IMR-90 (cell line): ENCODE results near the gene ETV4. TPM values are rescaled to one million over a fixed set of nuclear protein-coding genes. Genes with fewer than 3 reads are reported as not detected.

Experiments
- ATAC-seq: fragments of 200-7000 bp; cut with Tn5 transposase; 2 replicates; pipeline ENCODE4 v1.9.1; 2020; ENCODE audit warnings: low read depth, mild to moderate bottlenecking, moderate library complexity
- BruUV-seq: library from RNA; stranded (reverse); fragments of 400-500 nt; replicated peaks from 2 replicates; lab custom pipeline; 2021; lab: Mats Ljungman, UMichigan
- CTCF ChIA-PET: fragments of 300-600 bp; formaldehyde crosslinking; extraction: SDS; loops from one replicate; lab custom pipeline; 2021; ENCODE audit warnings: antibody characterized with exemption; lab: Yijun Ruan, JAX
- POLR2A ChIA-PET: fragments of 300-600 bp; sonication (Branson Sonifier 250); formaldehyde crosslinking; loops from one replicate; lab custom pipeline; 2022; ENCODE audit warnings: antibody characterized with exemption; ENCODE audit not compliant: unreplicated experiment; lab: Charles Lee
- DNase-seq: peaks from one replicate; pipeline ENCODE4 v3.0.0; 2013
- H2AFZ ChIP-seq: replicated peaks from 2 replicates; pipeline ENCODE3; 2013; ENCODE audit warnings: low read length, mild to moderate bottlenecking; ENCODE audit not compliant: poor library complexity
- H2AK5ac ChIP-seq: 2 replicates; pipeline ENCODE4 v1.6.1; 2013; ENCODE audit warnings: low read depth, low read length, inconsistent platforms
- H2AK9ac ChIP-seq: replicated peaks from 2 replicates; pipeline ENCODE3; 2013; ENCODE audit warnings: mild to moderate bottlenecking, low read depth, low read length, moderate library complexity; ENCODE audit not compliant: poor library complexity
- H2BK120ac ChIP-seq: 2 replicates; pipeline ENCODE4 v1.6.1; 2013; ENCODE audit warnings: low read depth, low read length, inconsistent platforms
- H2BK15ac ChIP-seq: 3 replicates; pipeline ENCODE4 v1.6.1; 2013; ENCODE audit warnings: low read depth, low read length, inconsistent platforms
- H2BK20ac ChIP-seq: 2 replicates; pipeline ENCODE4 v1.6.1; 2013; ENCODE audit warnings: low read depth, mild to moderate bottlenecking, inconsistent platforms, low read length, moderate library complexity
- H2BK5ac ChIP-seq: 2 replicates; pipeline ENCODE4 v1.6.1; 2013; ENCODE audit warnings: mild to moderate bottlenecking, low read depth, low read length, inconsistent platforms; ENCODE audit not compliant: poor library complexity, severe bottlenecking
- H3K14ac ChIP-seq: replicated peaks from 2 replicates; pipeline ENCODE4 v1.6.1; 2013; ENCODE audit warnings: low read depth, low read length, inconsistent platforms
- H3K18ac ChIP-seq: 2 replicates; pipeline ENCODE4 v1.6.1; 2013; ENCODE audit warnings: low read depth, low read length, control low read depth
- H3K23ac ChIP-seq: 2 replicates; pipeline ENCODE4 v1.6.1; 2013; ENCODE audit warnings: low read depth, low read length, inconsistent platforms
- H3K27ac ChIP-seq: 2 replicates; pipeline ENCODE4 v1.5.1; 2013; ENCODE audit warnings: mild to moderate bottlenecking, control low read depth, low read length; ENCODE audit not compliant: insufficient read depth
- H3K27me3 ChIP-seq: 2 replicates; pipeline ENCODE4 v1.6.1; 2013; ENCODE audit warnings: low read length; ENCODE audit not compliant: control insufficient read depth, insufficient read depth
- H3K36me3 ChIP-seq: 2 replicates; pipeline ENCODE4 v1.6.1; 2013; ENCODE audit warnings: low read length, mixed read lengths; ENCODE audit not compliant: control insufficient read depth, insufficient read depth
- H3K4ac ChIP-seq: 2 replicates; pipeline ENCODE4 v1.6.1; 2013; ENCODE audit warnings: low read depth, low read length, inconsistent platforms
- H3K4me1 ChIP-seq: 2 replicates; pipeline ENCODE4 v1.6.1; 2013; ENCODE audit warnings: low read length, mixed read lengths; ENCODE audit not compliant: control insufficient read depth, insufficient read depth
- H3K4me2 ChIP-seq: 2 replicates; pipeline ENCODE4 v1.6.1; 2013; ENCODE audit warnings: low read depth, mild to moderate bottlenecking, control low read depth, low read length, moderate library complexity
- H3K4me3 ChIP-seq: 2 replicates; pipeline ENCODE4 v1.5.1; 2013; ENCODE audit warnings: low read depth, mild to moderate bottlenecking, control low read depth, low read length, moderate library complexity; ENCODE audit not compliant: insufficient read depth
- H3K56ac ChIP-seq: 2 replicates; pipeline ENCODE4 v1.6.1; 2013; ENCODE audit warnings: low read length, inconsistent platforms; ENCODE audit not compliant: insufficient read depth; ENCODE audit errors: extremely low read depth
- H3K79me1 ChIP-seq, 2 experiments: 2 replicates each; pipeline ENCODE4 v1.6.1; 2013; ENCODE audit warnings: low read length in 2 of 2, inconsistent platforms in 1 of 2, low read depth in 1 of 2
- H3K9ac ChIP-seq: 2 replicates; pipeline ENCODE4 v1.6.1; 2013; ENCODE audit warnings: low read depth, low read length, control low read depth
- H3K9me1 ChIP-seq: 2 replicates; pipeline ENCODE4 v1.6.1; 2013; ENCODE audit warnings: low read length, inconsistent platforms; ENCODE audit not compliant: insufficient read depth
- H3K9me3 ChIP-seq: 2 replicates; pipeline ENCODE4 v1.6.1; 2013; ENCODE audit warnings: low read length; ENCODE audit not compliant: control insufficient read depth, insufficient read depth
- H4K20me1 ChIP-seq: 2 replicates; pipeline ENCODE4 v1.6.1; 2013; ENCODE audit warnings: low read length, inconsistent platforms; ENCODE audit not compliant: insufficient read depth
- H4K5ac ChIP-seq: 2 replicates; pipeline ENCODE4 v1.6.1; 2013; ENCODE audit warnings: mild to moderate bottlenecking, low read depth, low read length, control low read depth
- H4K8ac ChIP-seq, 2 experiments: 2 replicates each; pipeline ENCODE4 v1.6.1; 2013; ENCODE audit warnings: low read depth in 2 of 2, low read length in 2 of 2, control low read depth in 1 of 2, inconsistent platforms in 1 of 2
- H4K91ac ChIP-seq: 2 replicates; pipeline ENCODE4 v1.6.1; 2013; ENCODE audit warnings: low read depth, low read length, inconsistent platforms; ENCODE audit not compliant: insufficient read depth
- CTCF ChIP-seq: conservative IDR thresholded peaks from 2 replicates; pipeline ENCODE4 v1.5.1; 2012; ENCODE audit warnings: mild to moderate bottlenecking, low read depth, low read length, improper control_type of control experiment
- SMC3 ChIP-seq: fragments of 150-350 bp; IDR thresholded peaks from 2 replicates; pipeline ENCODE4 v1.6.1; 2016; ENCODE audit warnings: low read depth, mild to moderate bottlenecking, antibody characterized with exemption, low read length, moderate library complexity
- WGBS, 2 experiments: methylation state at CpG; one replicate each; pipeline versions ENCODE4 v1.1.5 to v1.1.7; 2013; ENCODE audit warnings: missing lambda C conversion rate in 2 of 2; ENCODE audit not compliant: insufficient read length in 1 of 2; ENCODE audit errors: extremely low coverage in 2 of 2; 5-methylcytosine and 5-hydroxymethylcytosine counted together
- dilution Hi-C: fragments of 300-500 bp; cut with HindIII; formaldehyde crosslinking; loops from one replicate; pipeline ENCODE4 v1.14.3; 2018; ENCODE audit warnings: low sequenced_read_pairs; ENCODE audit not compliant: unreplicated experiment
- in situ Hi-C: fragments of 300-500 bp; cut with MboI; formaldehyde crosslinking; loops from 3 replicates; pipeline ENCODE4 v1.14.3; 2019; ENCODE audit warnings: low sequenced_read_pairs, inconsistent platforms, mixed read lengths
- intact Hi-C: fragments of 100-400 bp; cut with micrococcal nuclease; formaldehyde crosslinking; loops from 2 replicates; pipeline ENCODE4 v1.10.0; 2022
- polyA plus RNA-seq, 3 experiments: library from polyadenylated mRNA; depleted of rRNA; stranded (reverse); fragments of >200 nt; gene quantifications; 2 replicates each; pipeline ENCODE4 v1.2.3, GENCODE V29; 2012; ENCODE audit warnings: low replicate concordance in 1 of 3
- total RNA-seq: library from RNA; depleted of rRNA; stranded (reverse); fragments of >200 nt; gene quantifications from 2 replicates; pipeline ENCODE4 v1.2.3, GENCODE V29; 2012

The ETV4 gene
- total and polyA plus RNA-seq, 2 of the 4 experiments (the other 2 are of a cell fraction) = 4.3 to 13.2 TPM

GRCh38 chr17:43531955-43532354, 14.2 kb downstream of the ETV4 start:
- ChIA-PET POLR2A (no interaction called here), CTCF (no interaction called here)
- Histone ChIP-seq H3K9me1 (peaks cover 27% of the 10 kb centered on the region), H3K27me3 (no peaks in the 10 kb centered on the region), H3K23ac (no peak overlapping the region), H3K18ac (no peak overlapping the region), H3K56ac (no peak overlapping the region), H4K20me1 (no peaks in the 10 kb centered on the region), H3K14ac (no peak overlapping the region), H4K5ac (no peak overlapping the region), H3K4me3 (no peak overlapping the region), H3K79me1 (peaks cover 0 to 34% of the 10 kb centered on the region in 2 experiments; a peak in 2 of 4 replicates), H2BK120ac (no peak overlapping the region), H3K36me3 (peaks cover 5% of the 10 kb centered on the region; the same call in 1 of the 2 replicates), H3K9me3 (no peaks in the 10 kb centered on the region), H2AFZ (no peak overlapping the region), H2BK15ac (no peak overlapping the region), H3K27ac (no peak overlapping the region), H3K4me1 (peaks cover 21% of the 10 kb centered on the region), H2AK5ac (no peak overlapping the region; the same call in 1 of the 2 replicates), H2BK20ac (no peak overlapping the region), H4K8ac (no peak overlapping the region), H4K91ac (no peak overlapping the region), H3K9ac (no peak overlapping the region), H3K4me2 (no peak overlapping the region), H2BK5ac (no peak overlapping the region), H2AK9ac (no peak overlapping the region), H3K4ac (no peak overlapping the region)
- intact Hi-C loops = no loop called here
- DNase-seq (no peak), ATAC-seq (no peak)
- 94% methylated on average over 4 of the region's 8 CpGs; no CpG with 5 or more reads in 1 of the 2 experiments for WGBS, 2 experiments
- in situ Hi-C loops = no loop called here
- TF ChIP-seq SMC3 = no peak
- no peak for TF ChIP-seq CTCF
- no TSS peak for BruUV-seq
- dilution Hi-C loops = no loop called here
